Stimulated activated CD4-positive, alpha-beta T cell treated with anti-CD3 and anti-CD28 coated beads, Interleukin-12 subunit alpha, Interleukin-12 subunit beta, amount 100 ng/mL, for 4 hours (primary cell): ENCODE results near the gene SCGB3A1.

Experiments
- DNase-seq: peaks from one replicate; pipeline ENCODE4 v3.0.0-alpha.2; 2020

SCGB3A1 gene

DNA sequence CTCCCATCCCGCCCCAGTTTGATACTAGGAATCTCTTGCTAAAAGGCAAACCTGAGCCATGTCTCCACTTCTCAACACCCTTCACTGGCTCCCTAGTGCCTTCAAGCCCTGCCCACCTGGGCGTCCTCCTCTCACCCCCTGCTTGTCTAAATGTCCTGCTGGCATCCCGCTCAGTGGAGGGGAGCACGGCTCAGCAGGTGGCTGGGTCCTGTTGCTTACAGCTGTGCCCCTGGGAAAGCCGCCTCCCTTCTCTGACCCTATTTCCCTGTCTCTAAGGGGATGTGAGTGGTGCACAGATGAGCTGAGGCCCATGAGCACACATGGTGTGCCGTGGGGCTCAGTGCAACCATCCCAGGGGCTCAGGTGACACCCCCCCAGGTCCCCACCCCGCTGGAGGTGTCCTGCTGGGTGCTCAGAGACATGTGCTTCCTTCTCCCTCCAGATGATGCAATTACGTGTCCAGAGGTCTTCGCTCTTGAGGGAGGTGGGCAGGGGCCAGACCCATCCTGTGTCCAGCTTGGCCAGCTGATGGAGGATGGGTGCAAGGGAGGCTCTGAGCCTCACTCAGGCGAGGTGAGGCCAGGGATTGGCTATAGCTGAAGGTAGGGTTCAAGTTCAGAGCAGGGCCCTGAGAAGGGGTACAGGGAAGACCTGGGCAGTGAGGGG is 34.0 kb upstream of the SCGB3A1 start:
- no peak for DNase-seq

- DNase-seq, result no peak
Observed at GRCh38 chr5:180624587-180624986, 33.3 kb upstream of the SCGB3A1 start.

DNA sequence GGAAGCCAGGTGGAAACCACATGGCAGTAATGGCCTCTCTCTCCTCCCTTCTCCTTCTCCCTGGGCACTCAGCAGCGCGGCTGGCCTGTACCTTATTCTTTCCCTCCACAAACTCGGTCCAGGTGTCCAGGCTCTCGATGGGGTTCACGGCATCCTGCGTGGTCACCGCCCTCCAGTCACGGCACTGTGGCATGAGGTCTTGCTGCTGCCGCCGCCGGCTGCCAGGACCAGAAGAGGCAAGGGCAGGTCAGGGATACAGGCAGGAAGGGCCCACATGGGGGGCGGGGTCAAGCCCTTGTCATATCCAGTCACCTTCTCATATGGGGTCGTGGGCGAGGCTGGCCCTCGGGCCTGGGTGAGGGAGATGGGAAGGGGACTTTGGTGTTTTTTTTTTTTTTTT is 32.5 kb upstream of the SCGB3A1 start:
- no peak for DNase-seq

GRCh38 chr5:180623411-180623834 is 32.1 kb upstream of the SCGB3A1 start:
- no peak for DNase-seq

DNA sequence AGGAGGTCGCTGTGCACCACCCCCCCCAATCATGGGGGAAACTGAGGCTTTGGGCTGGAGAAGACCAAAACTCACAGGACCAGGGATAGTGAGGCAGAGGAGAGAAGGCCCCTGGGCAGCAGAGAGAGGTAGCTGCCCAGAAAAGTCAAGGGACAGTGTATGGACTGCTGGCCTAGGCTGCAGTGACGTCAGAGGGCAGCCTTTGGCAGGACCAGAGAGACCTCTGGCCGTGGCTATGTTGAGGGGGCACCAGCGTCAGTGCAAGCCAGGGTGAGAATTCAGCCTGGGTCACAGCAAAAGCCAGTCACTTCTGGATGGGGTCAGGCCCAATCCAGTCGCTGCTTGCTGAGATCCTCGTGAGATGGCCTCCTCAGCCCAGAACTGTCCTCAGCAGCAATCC is 31.6 kb upstream of the SCGB3A1 start:
- no peak for DNase-seq

DNA sequence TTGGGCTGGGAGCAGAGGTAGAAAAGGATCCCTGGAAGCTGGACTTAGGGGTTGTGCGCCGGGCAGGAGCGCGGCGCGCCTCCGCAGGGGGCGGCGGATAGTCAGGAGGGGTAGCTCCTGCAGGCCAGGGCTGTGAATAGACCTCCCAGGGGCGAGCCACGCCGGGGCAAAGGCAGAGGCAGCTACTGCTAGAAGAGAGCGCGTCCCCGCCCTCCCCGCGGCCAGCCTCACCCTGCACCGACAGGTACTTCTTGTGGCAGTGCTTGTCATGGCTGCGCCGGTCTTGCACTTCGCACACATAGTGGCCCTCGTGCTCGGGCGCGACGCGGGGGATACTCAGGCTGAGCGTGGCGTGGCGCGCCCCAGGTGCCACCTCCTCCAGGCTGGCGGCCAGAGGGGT is 30.0 kb upstream of the SCGB3A1 start:
- DNase-seq, result no peak

GRCh38 chr5:180620014-180620413 is 28.7 kb upstream of the SCGB3A1 start:
- no peak for DNase-seq

GRCh38 chr5:180619563-180619915 is 28.2 kb upstream of the SCGB3A1 start:
- DNase-seq, result no peak

- DNase-seq, result peak; percentile 41
Observed at GRCh38 chr5:180618829-180619562, 27.7 kb upstream of the SCGB3A1 start.

- no peak for DNase-seq
Observed at GRCh38 chr5:180618487-180618828, 27.2 kb upstream of the SCGB3A1 start.

DNA sequence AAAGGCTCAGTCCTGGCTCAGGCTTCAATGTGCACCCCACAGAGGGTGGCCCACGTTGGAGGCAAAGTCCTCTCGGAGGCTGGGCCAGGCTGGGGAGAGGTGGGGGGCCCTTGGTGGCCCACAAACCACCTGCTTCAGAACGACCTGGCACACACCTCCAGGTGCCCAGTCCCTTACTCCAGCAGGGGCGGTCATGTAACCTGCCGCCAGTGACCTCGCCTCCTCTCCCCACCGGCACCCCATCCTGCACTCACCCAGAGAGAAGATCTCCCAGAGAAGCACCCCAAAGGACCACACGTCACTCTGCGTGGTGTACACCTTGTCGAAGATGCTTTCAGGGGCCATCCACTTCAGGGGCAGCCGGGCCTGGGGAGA is 22.5 kb upstream of the SCGB3A1 start:
- DNase-seq, result no peak

- DNase-seq, result no peak
Observed at GRCh38 chr5:180613188-180613813, 22.0 kb upstream of the SCGB3A1 start.

DNA sequence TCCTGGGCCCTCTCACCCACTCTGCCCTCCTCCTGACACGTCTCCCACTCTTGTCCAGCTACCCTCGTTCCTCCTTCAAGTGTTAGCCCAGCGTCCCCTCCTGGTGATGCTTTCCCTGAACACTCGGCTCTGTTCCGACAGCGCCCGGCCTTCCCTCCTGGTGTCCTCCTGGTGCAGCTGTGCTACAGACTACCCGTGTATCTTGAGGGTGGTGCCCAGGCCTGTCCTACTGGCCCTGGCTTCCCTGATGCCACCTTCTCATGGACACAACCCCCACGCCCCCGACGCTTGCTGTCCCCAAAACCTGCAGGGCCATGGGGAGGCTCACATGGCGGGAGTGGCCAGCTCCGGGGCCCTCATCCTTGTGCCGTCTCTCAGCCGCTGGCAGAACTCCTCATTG is 21.4 kb upstream of the SCGB3A1 start:
- DNase-seq, result no peak

GRCh38 chr5:180611140-180611850 is 20.0 kb upstream of the SCGB3A1 start:
- no peak for DNase-seq

DNA sequence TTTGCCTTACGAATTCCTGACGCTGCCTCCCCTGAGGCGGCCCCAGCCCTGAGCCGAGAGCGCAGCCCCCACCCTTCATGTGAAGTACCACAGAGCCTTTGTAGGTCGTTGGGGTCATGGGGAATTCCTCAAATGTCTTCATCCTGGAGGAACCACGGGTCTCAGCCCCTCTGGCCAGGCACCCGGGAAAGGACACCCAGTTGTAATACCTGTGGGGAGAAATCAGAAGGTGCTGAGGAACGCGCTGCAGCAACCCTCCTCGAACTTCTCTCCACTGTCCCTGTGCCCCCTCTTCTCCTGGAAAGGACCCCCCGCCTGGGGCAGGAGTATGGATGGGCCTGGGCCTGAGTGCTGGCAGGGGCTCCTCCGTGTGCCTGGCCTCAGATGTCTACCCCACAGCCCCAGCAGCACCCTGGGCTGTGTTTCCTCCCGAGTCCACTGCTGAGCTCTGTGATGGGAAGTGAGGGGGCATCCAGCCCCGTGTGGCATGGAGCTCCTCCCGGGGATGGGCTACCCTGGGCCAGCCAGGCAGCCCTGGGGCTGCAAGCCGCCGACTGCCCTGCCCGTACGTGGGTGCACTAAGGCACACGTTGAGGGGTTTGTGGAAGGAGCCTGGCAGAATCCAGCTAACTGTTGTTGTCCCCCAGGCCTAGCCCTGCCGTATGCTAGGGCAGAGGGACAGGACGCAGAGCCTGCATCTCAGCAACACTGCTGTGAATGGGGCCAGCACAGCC is 18.7 kb upstream of the SCGB3A1 start:
- DNase-seq, result no peak

GRCh38 chr5:180609386-180609785 is 18.1 kb upstream of the SCGB3A1 start:
- no peak for DNase-seq

GRCh38 chr5:180608572-180609310 is 17.4 kb upstream of the SCGB3A1 start:
- DNase-seq, result no peak

GRCh38 chr5:180607861-180608571 is 16.7 kb upstream of the SCGB3A1 start:
- no peak for DNase-seq

DNA sequence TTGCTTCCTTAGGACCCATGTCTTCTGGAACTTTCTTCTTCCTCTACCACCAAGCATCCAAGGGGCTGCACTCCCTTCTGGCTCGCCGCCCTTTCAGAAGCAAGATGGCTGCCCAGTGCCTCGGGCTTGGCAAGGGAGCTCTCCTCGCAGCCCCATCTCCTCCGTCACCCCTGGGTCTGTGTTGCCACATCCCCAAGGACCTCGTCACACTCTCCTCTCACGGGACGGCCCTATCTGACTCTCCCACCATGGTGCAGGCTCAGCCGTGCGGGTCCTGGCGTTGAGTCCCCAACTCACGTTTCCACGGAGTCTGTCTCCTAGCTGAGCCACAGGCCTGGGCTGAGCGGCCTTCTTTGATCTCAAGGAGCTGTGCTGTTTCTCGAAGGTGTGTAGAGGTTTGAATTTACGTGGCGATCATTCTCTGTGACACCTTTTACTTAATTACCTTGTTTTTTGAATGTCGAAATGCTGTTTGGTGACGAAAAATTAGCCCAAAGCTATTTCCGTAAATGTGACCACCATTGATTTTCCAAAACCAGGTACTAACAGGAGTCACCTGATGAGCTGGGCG is 15.0 kb upstream of the SCGB3A1 start:
- no peak for DNase-seq

DNA sequence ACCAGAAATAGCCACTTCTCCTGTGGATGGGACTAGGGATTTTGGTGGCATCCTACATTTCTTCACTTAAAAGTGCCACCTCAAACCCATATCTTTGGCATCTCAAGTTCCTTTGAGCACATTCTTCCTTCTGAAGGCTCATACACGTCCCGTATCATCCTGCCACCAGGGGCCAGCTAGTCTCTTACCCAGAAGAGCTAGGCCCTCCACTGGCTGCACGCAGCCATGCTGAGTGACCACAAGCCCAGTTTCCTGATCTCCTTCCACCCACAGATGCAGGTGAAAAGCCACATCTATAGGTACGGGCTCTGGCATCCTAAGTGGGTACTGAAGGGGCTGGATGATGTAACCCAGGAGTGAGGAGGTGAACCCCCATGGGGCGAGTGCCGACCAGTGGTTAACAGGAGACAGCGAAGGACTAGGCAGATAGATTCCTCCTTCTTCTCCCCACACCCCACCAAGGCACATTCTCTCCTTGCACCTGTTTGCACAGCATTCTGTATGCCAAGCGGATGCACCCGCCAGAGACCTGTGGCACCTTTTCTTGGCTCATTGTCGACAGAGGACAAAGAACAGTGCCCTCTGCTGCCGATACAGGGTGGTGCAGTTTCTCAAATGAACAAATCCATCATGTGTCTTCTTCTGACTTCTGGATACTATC is 14.4 kb upstream of the SCGB3A1 start:
- DNase-seq, result peak; percentile 61

DNA sequence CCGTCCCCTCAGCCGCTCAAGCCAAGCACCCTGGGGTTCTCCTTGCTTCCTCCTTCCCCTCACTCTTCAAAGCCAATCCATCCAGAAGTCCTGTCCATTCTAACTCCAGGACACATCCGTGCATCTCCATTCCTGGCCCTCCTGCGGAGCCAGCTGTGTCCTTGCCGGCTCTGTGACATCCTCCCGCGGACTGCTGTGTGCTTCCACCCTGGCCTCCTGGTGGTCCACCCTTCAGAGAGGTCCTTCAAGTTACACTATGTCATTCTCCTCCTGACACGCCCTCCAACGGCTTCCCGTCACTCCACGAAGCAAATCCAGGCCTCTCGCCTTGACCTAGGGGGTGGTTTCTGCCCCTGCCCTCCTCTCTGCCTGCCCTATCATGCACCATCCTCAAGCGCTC is 13.0 kb upstream of the SCGB3A1 start:
- DNase-seq, result no peak
